ENCODE measurements around the gene SLC25A4. TPM values are rescaled to one million over a fixed set of nuclear protein-coding genes. Genes with fewer than 3 reads are reported as not detected.
"Not testable (repeated sequence)": the region's sequence is repeated elsewhere in the genome, so short reads cannot be mapped to it uniquely, and the experiment has no call there.

Gene SLC25A4
- 2.3 and 2.7 TPM in 2 replicates for total RNA-seq

- H3K4me1 Mint-ChIP-seq (ENCODE audit: low read depth) = peaks cover 12% of the 10 kb centered on the region
These were observed at the start of gene SLC25A4 for GRCh38 chr4:185142912-185143600. SLC25A4 (plus strand) TSS chr4:185143266; CDS start chr4:185143373, 107 bp downstream.

GRCh38 chr4:185093603-185094002 is 49.5 kb upstream of the SLC25A4 start:
- H3K4me3 Mint-ChIP-seq = no peak overlapping the region
- no peak overlapping the region for H3K27ac Mint-ChIP-seq
- H3K27me3 Mint-ChIP-seq (ENCODE audit: insufficient read depth) = peaks cover 23% of the 10 kb centered on the region
- no peaks in the 10 kb centered on the region for H3K9me3 Mint-ChIP-seq
- no peaks in the 10 kb centered on the region for H3K4me1 Mint-ChIP-seq (ENCODE audit: low read depth)
- H3K36me3 Mint-ChIP-seq (ENCODE audit: low read depth) = no peaks in the 10 kb centered on the region
- DNase-seq (ENCODE audit: low spot score) = no peak
- intact Hi-C loops (cut with micrococcal nuclease) = no loop called here

More at GRCh38 chr4:185142912-185143600, at the start of gene SLC25A4:
- peak; percentile 56 for DNase-seq (ENCODE audit: low spot score)
- intact Hi-C loops (cut with micrococcal nuclease) = loop anchor here (1.0 to 5.0 kb wide), 7 partner anchors 22 to 496 kb away; partner anchors contain the start of genes ANKRD37, CASP3, CCDC110 and CENPU
- Mint-ChIP-seq H3K36me3 (ENCODE audit: low read depth) (peaks cover 1% of the 10 kb centered on the region), H3K27me3 (ENCODE audit: insufficient read depth) (peaks cover 71% of the 10 kb centered on the region), H3K9me3 (no peaks in the 10 kb centered on the region), H3K4me3 (peak within 1 kb of the TSS; percentile 82), H3K27ac (no peak within 1 kb of the TSS)

GRCh38 chr4:185096032-185096653 is 46.9 kb upstream of the SLC25A4 start:
- Mint-ChIP-seq H3K4me1 (ENCODE audit: low read depth) (no peaks in the 10 kb centered on the region), H3K9me3 (no peaks in the 10 kb centered on the region), H3K36me3 (ENCODE audit: low read depth) (no peaks in the 10 kb centered on the region), H3K27ac (no peak overlapping the region), H3K4me3 (no peak overlapping the region), H3K27me3 (ENCODE audit: insufficient read depth) (peaks cover 17% of the 10 kb centered on the region)
- DNase-seq (ENCODE audit: low spot score) = no peak
- intact Hi-C loops (cut with micrococcal nuclease) = loop anchor here (1.0 kb wide), 3 partner anchors 57 to 350 kb away; no protein-coding TSS in a partner anchor

GRCh38 chr4:185098474-185098873 is 44.6 kb upstream of the SLC25A4 start:
- no peak for DNase-seq (ENCODE audit: low spot score)
- Mint-ChIP-seq H3K4me3 (no peak overlapping the region), H3K27me3 (ENCODE audit: insufficient read depth) (peaks cover 15% of the 10 kb centered on the region), H3K36me3 (ENCODE audit: low read depth) (no peaks in the 10 kb centered on the region), H3K9me3 (no peaks in the 10 kb centered on the region), H3K4me1 (ENCODE audit: low read depth) (no peaks in the 10 kb centered on the region), H3K27ac (no peak overlapping the region)
- intact Hi-C loops (cut with micrococcal nuclease) = no loop called here

GRCh38 chr4:185099024-185099682 is 43.9 kb upstream of the SLC25A4 start:
- Mint-ChIP-seq H3K36me3 (ENCODE audit: low read depth) (no peaks in the 10 kb centered on the region), H3K27ac (no peak overlapping the region), H3K4me3 (no peak overlapping the region), H3K27me3 (ENCODE audit: insufficient read depth) (peaks cover 15% of the 10 kb centered on the region), H3K4me1 (ENCODE audit: low read depth) (no peaks in the 10 kb centered on the region), H3K9me3 (no peaks in the 10 kb centered on the region)
- intact Hi-C loops (cut with micrococcal nuclease) = no loop called here
- no peak for DNase-seq (ENCODE audit: low spot score)

GRCh38 chr4:185099940-185100339 is 43.1 kb upstream of the SLC25A4 start:
- no peak overlapping the region for H3K27ac Mint-ChIP-seq
- peaks cover 12% of the 10 kb centered on the region for H3K27me3 Mint-ChIP-seq (ENCODE audit: insufficient read depth)
- no peak for DNase-seq (ENCODE audit: low spot score)
- no peak overlapping the region for H3K4me3 Mint-ChIP-seq
- intact Hi-C loops (cut with micrococcal nuclease) = no loop called here
- H3K36me3 Mint-ChIP-seq (ENCODE audit: low read depth) = no peaks in the 10 kb centered on the region
- H3K9me3 Mint-ChIP-seq = no peaks in the 10 kb centered on the region
- H3K4me1 Mint-ChIP-seq (ENCODE audit: low read depth) = no peaks in the 10 kb centered on the region

- Mint-ChIP-seq H3K9me3 (no peaks in the 10 kb centered on the region), H3K27me3 (ENCODE audit: insufficient read depth) (peaks cover 12% of the 10 kb centered on the region)
These were observed 42.6 kb upstream of the SLC25A4 start for GRCh38 chr4:185100423-185100822.

GRCh38 chr4:185101354-185101890 is 41.6 kb upstream of the SLC25A4 start:
- H3K27ac Mint-ChIP-seq = no peak overlapping the region
- no peaks in the 10 kb centered on the region for H3K4me1 Mint-ChIP-seq (ENCODE audit: low read depth)
- H3K9me3 Mint-ChIP-seq = no peaks in the 10 kb centered on the region

More at GRCh38 chr4:185100423-185100822, 42.6 kb upstream of the SLC25A4 start:
- intact Hi-C loops (cut with micrococcal nuclease) = no loop called here
- H3K36me3 Mint-ChIP-seq (ENCODE audit: low read depth) = no peaks in the 10 kb centered on the region
- no peak overlapping the region for H3K4me3 Mint-ChIP-seq
- H3K4me1 Mint-ChIP-seq (ENCODE audit: low read depth) = no peaks in the 10 kb centered on the region
- no peak for DNase-seq (ENCODE audit: low spot score)
- H3K27ac Mint-ChIP-seq = no peak overlapping the region

GRCh38 chr4:185104733-185105132 is 38.3 kb upstream of the SLC25A4 start:
- H3K9me3 Mint-ChIP-seq = no peaks in the 10 kb centered on the region
- no peaks in the 10 kb centered on the region for H3K4me1 Mint-ChIP-seq (ENCODE audit: low read depth)
- intact Hi-C loops (cut with micrococcal nuclease) = no loop called here
- H3K27ac Mint-ChIP-seq = no peak overlapping the region
- no peaks in the 10 kb centered on the region for H3K36me3 Mint-ChIP-seq (ENCODE audit: low read depth)
- peaks cover 11% of the 10 kb centered on the region for H3K27me3 Mint-ChIP-seq (ENCODE audit: insufficient read depth)
- no peak overlapping the region for H3K4me3 Mint-ChIP-seq
- DNase-seq (ENCODE audit: low spot score) = no peak

More at GRCh38 chr4:185101354-185101890, 41.6 kb upstream of the SLC25A4 start:
- H3K27me3 Mint-ChIP-seq (ENCODE audit: insufficient read depth) = peaks cover 9% of the 10 kb centered on the region
- H3K4me3 Mint-ChIP-seq = no peak overlapping the region
- no peaks in the 10 kb centered on the region for H3K36me3 Mint-ChIP-seq (ENCODE audit: low read depth)
- no peak for DNase-seq (ENCODE audit: low spot score)
- intact Hi-C loops (cut with micrococcal nuclease) = no loop called here

- H3K27ac Mint-ChIP-seq = no peak overlapping the region
- H3K27me3 Mint-ChIP-seq (ENCODE audit: insufficient read depth) = peaks cover 11% of the 10 kb centered on the region
- no peaks in the 10 kb centered on the region for H3K36me3 Mint-ChIP-seq (ENCODE audit: low read depth)
- no peaks in the 10 kb centered on the region for H3K4me1 Mint-ChIP-seq (ENCODE audit: low read depth)
- DNase-seq (ENCODE audit: low spot score) = no peak
- no peak overlapping the region for H3K4me3 Mint-ChIP-seq
- no peaks in the 10 kb centered on the region for H3K9me3 Mint-ChIP-seq
- intact Hi-C loops (cut with micrococcal nuclease) = no loop called here
These were observed 36.7 kb upstream of the SLC25A4 start for GRCh38 chr4:185106353-185106752.

- DNase-seq (ENCODE audit: low spot score); H3K9me3 Mint-ChIP-seq; H3K4me3 Mint-ChIP-seq; intact Hi-C loops (cut with micrococcal nuclease); H3K4me1 Mint-ChIP-seq (ENCODE audit: low read depth); H3K27ac Mint-ChIP-seq; H3K36me3 Mint-ChIP-seq (ENCODE audit: low read depth): not testable (repeated sequence)
- H3K27me3 Mint-ChIP-seq (ENCODE audit: insufficient read depth) = peaks cover 17% of the 10 kb centered on the region
These were observed 35.5 kb upstream of the SLC25A4 start for GRCh38 chr4:185107574-185107973.

GRCh38 chr4:185108185-185108584 is 34.9 kb upstream of the SLC25A4 start:
- no peaks in the 10 kb centered on the region for H3K9me3 Mint-ChIP-seq
- no peaks in the 10 kb centered on the region for H3K36me3 Mint-ChIP-seq (ENCODE audit: low read depth)

GRCh38 chr4:185108669-185109068 is 34.4 kb upstream of the SLC25A4 start:
- no peak overlapping the region for H3K4me3 Mint-ChIP-seq
- no peak overlapping the region for H3K27ac Mint-ChIP-seq
- DNase-seq (ENCODE audit: low spot score) = no peak
- no peaks in the 10 kb centered on the region for H3K4me1 Mint-ChIP-seq (ENCODE audit: low read depth)
- intact Hi-C loops (cut with micrococcal nuclease) = no loop called here
- H3K36me3 Mint-ChIP-seq (ENCODE audit: low read depth) = no peaks in the 10 kb centered on the region
- H3K27me3 Mint-ChIP-seq (ENCODE audit: insufficient read depth) = peaks cover 20% of the 10 kb centered on the region
- no peaks in the 10 kb centered on the region for H3K9me3 Mint-ChIP-seq

More at GRCh38 chr4:185108185-185108584, 34.9 kb upstream of the SLC25A4 start:
- H3K27ac Mint-ChIP-seq = no peak overlapping the region
- no peak for DNase-seq (ENCODE audit: low spot score)
- intact Hi-C loops (cut with micrococcal nuclease) = no loop called here
- H3K4me3 Mint-ChIP-seq = no peak overlapping the region
- H3K27me3 Mint-ChIP-seq (ENCODE audit: insufficient read depth) = peaks cover 17% of the 10 kb centered on the region
- no peaks in the 10 kb centered on the region for H3K4me1 Mint-ChIP-seq (ENCODE audit: low read depth)

All from activated T-helper 1 cell treated with anti-CD3 and anti-CD28 coated beads, Interleukin-12 subunit alpha, Interleukin-12 subunit beta, Interleukin-2, Interleukin-4 antibody, amounts not matched to agents 30 ng/mL and 10 ng/mL and 1 ng/mL, durations not matched to agents 14 hours and 24 hours and 36 hours (primary cell).